GM23248 (cell line): ENCODE results near the gene DYNLT1. TPM values are rescaled to one million over a fixed set of nuclear protein-coding genes. Genes with fewer than 3 reads are reported as not detected.

Experiments used
- DNase-seq: peaks from one replicate; pipeline ENCODE4 v3.0.0-alpha.2; 2015
- H2AFZ ChIP-seq: fragments of 200-600 bp; sonication (generic); 2 replicates; pipeline ENCODE4 v1.6.1; 2016; ENCODE audit warnings: antibody characterized with exemption
- H3F3A ChIP-seq: fragments of 200-600 bp; sonication (generic); 2 replicates; pipeline ENCODE4 v1.6.1; 2016; ENCODE audit warnings: mild to moderate bottlenecking, antibody characterized with exemption, mixed run types; ENCODE audit not compliant: insufficient read depth
- H3K27ac ChIP-seq: fragments of 200-600 bp; sonication (generic); 2 replicates; pipeline ENCODE4 v1.5.1; 2016; ENCODE audit warnings: mild to moderate bottlenecking
- H3K27me3 ChIP-seq: fragments of 200-600 bp; sonication (generic); replicated peaks from 2 replicates; pipeline ENCODE4 v1.6.1; 2016; ENCODE audit warnings: mild to moderate bottlenecking; ENCODE audit not compliant: insufficient read depth
- H3K36me3 ChIP-seq: fragments of 200-600 bp; sonication (generic); 2 replicates; pipeline ENCODE4 v1.6.1; 2016; ENCODE audit warnings: low read depth, mild to moderate bottlenecking
- H3K4me1 ChIP-seq: fragments of 200-600 bp; sonication (generic); 2 replicates; pipeline ENCODE4 v1.6.1; 2016; ENCODE audit warnings: mild to moderate bottlenecking; ENCODE audit not compliant: insufficient read depth
- H3K4me2 ChIP-seq: fragments of 200-600 bp; sonication (generic); one replicate; pipeline ENCODE4 v1.6.1; 2016; ENCODE audit warnings: mild to moderate bottlenecking; ENCODE audit not compliant: unreplicated experiment
- H3K4me3 ChIP-seq: fragments of 200-600 bp; sonication (generic); 2 replicates; pipeline ENCODE4 v1.5.1; 2016; ENCODE audit warnings: mild to moderate bottlenecking
- H3K79me2 ChIP-seq: fragments of 200-600 bp; sonication (generic); 2 replicates; pipeline ENCODE4 v1.6.1; 2016; ENCODE audit warnings: mild to moderate bottlenecking; ENCODE audit not compliant: insufficient read depth
- H3K9ac ChIP-seq: fragments of 200-600 bp; sonication (generic); 2 replicates; pipeline ENCODE4 v1.6.1; 2016; ENCODE audit warnings: mild to moderate bottlenecking
- H3K9me2 ChIP-seq: fragments of 200-600 bp; sonication (generic); 2 replicates; pipeline ENCODE4 v1.6.1; 2016; ENCODE audit warnings: mixed run types, mild to moderate bottlenecking, moderate library complexity; ENCODE audit not compliant: insufficient read depth
- H3K9me3 ChIP-seq: fragments of 200-600 bp; sonication (generic); one replicate; pipeline ENCODE4 v1.6.1; 2017; ENCODE audit warnings: low read depth
- H4K20me1 ChIP-seq: fragments of 200-600 bp; sonication (generic); 2 replicates; pipeline ENCODE4 v1.6.0; 2016; ENCODE audit not compliant: insufficient read depth
- EZH2 ChIP-seq: fragments of 200-600 bp; sonication (generic); IDR thresholded peaks from 2 replicates; pipeline ENCODE4 v1.6.1; 2018; ENCODE audit warnings: antibody characterized with exemption, mild to moderate bottlenecking; ENCODE audit not compliant: insufficient read depth, poor library complexity, severe bottlenecking
- EZH2phosphoT487 ChIP-seq: fragments of 200-600 bp; sonication (generic); IDR thresholded peaks from 2 replicates; pipeline ENCODE4 v1.6.1; 2018; ENCODE audit warnings: antibody characterized with exemption, moderate library complexity, mild to moderate bottlenecking, low read depth; ENCODE audit not compliant: insufficient read depth
- WGBS, 2 experiments: methylation state at CpG; one replicate each; pipeline ENCODE4 v1.1.6; 2015 to 2017; ENCODE audit warnings: low lambda C conversion rate in 2 of 2, low coverage in 1 of 2; ENCODE audit errors: missing lambda C conversion rate in 2 of 2; 5-methylcytosine and 5-hydroxymethylcytosine counted together
- in situ Hi-C: fragments of 300-500 bp; cut with MboI; formaldehyde crosslinking; loops from 2 replicates; pipeline ENCODE4 v1.15.0; 2020
- polyA plus RNA-seq: library from polyadenylated mRNA; unstranded; fragments of >200 nt; fragmentation: Nextera tagmentation; extraction: Ambion mirVana; gene quantifications from 2 replicates; pipeline ENCODE4 v1.2.1, GENCODE V29; 2016
- total RNA-seq: library from RNA; depleted of rRNA; stranded (reverse); fragments of >200 nt; shearing (Covaris generic); gene quantifications from 2 replicates; pipeline ENCODE4 v1.2.3, GENCODE V29; 2014

The DYNLT1 gene
- total and polyA plus RNA-seq, 2 experiments from 2014 or later: 79.7 to 368 TPM

- Histone ChIP-seq H3K9ac (no peak overlapping the region), H3K79me2 (peaks cover 17% of the 10 kb centered on the region), H2AFZ (no peak overlapping the region), H3K27ac (no peak overlapping the region), H3K4me1 (no peaks in the 10 kb centered on the region), H3K4me2 (no peak overlapping the region), H3K4me3 (no peak overlapping the region), H3K36me3 (peaks cover 20% of the 10 kb centered on the region), H3F3A (no peaks in the 10 kb centered on the region), H3K27me3 (no peaks in the 10 kb centered on the region), H3K9me2 (no peaks in the 10 kb centered on the region), H3K9me3 (no peaks in the 10 kb centered on the region), H4K20me1 (no peaks in the 10 kb centered on the region)
- WGBS, 2 experiments: 93 to 96% methylated on average over 4 of the region's 4 CpGs
- TF ChIP-seq EZH2phosphoT487: no peak
- no peak for TF ChIP-seq EZH2
- DNase-seq: no peak
- in situ Hi-C loops: no loop called here
Observed at GRCh38 chr6:158597565-158597964, 47.0 kb downstream of the DYNLT1 start.

- Histone ChIP-seq H3K9me2 (no peaks in the 10 kb centered on the region), H2AFZ (no peak overlapping the region), H3K4me2 (no peak overlapping the region), H3K36me3 (peaks cover 24% of the 10 kb centered on the region), H3K4me1 (no peaks in the 10 kb centered on the region), H3K9me3 (no peaks in the 10 kb centered on the region), H4K20me1 (no peaks in the 10 kb centered on the region), H3K4me3 (no peak overlapping the region), H3K27ac (no peak overlapping the region), H3K27me3 (no peaks in the 10 kb centered on the region), H3F3A (no peaks in the 10 kb centered on the region), H3K79me2 (peaks cover 9% of the 10 kb centered on the region), H3K9ac (no peak overlapping the region)
- WGBS, 2 experiments: 74 to 82% methylated on average over 6 of the region's 6 CpGs
- in situ Hi-C loops: no loop called here
- TF ChIP-seq EZH2phosphoT487 (no peak), EZH2 (no peak)
- no peak for DNase-seq
Observed at GRCh38 chr6:158596861-158597260, 47.7 kb downstream of the DYNLT1 start.

DNA sequence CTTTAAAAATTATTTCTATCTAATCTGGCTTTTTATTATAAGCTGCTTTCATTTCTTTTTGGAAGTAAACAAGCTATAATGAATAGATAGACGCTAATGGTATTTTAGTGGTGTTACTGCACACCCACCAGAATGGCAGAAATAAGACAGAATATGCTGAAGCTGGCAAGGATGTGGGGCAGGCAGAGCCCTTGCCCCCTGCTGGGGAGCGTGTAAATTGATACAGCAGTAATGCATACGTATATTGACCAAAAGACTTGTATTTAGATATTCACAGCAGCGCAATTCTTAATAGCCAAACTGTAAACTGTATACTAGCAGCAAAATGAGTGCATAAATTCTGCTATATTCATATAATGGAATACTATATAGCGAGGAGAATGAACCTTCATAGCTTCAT, 49.3 kb downstream of the DYNLT1 start:
- peak; percentile 35 for DNase-seq
- no peak for TF ChIP-seq EZH2
- no peak for TF ChIP-seq EZH2phosphoT487
- Histone ChIP-seq H4K20me1 (no peaks in the 10 kb centered on the region), H3K27me3 (no peaks in the 10 kb centered on the region), H3F3A (no peaks in the 10 kb centered on the region), H3K36me3 (peaks cover 27% of the 10 kb centered on the region), H2AFZ (no peak overlapping the region), H3K79me2 (no peaks in the 10 kb centered on the region), H3K27ac (no peak overlapping the region), H3K4me1 (no peaks in the 10 kb centered on the region), H3K4me3 (no peak overlapping the region), H3K9ac (no peak overlapping the region), H3K9me3 (no peaks in the 10 kb centered on the region), H3K9me2 (no peaks in the 10 kb centered on the region), H3K4me2 (no peak overlapping the region)
- in situ Hi-C loops: no loop called here
- WGBS, 2 experiments: 92% methylated on average over 5 of the region's 5 CpGs

GRCh38 chr6:158593670-158594069, 50.9 kb downstream of the DYNLT1 start:
- Histone ChIP-seq H3K4me2 (no peak overlapping the region), H3K27ac (no peak overlapping the region), H3K4me3 (no peak overlapping the region), H3K4me1 (no peaks in the 10 kb centered on the region), H3K9me2 (no peaks in the 10 kb centered on the region), H3K79me2 (no peaks in the 10 kb centered on the region), H3F3A (no peaks in the 10 kb centered on the region), H3K9me3 (no peaks in the 10 kb centered on the region), H3K36me3 (peaks cover 29% of the 10 kb centered on the region), H3K9ac (no peak overlapping the region), H4K20me1 (no peaks in the 10 kb centered on the region), H3K27me3 (no peaks in the 10 kb centered on the region), H2AFZ (no peak overlapping the region)
- 97 to 98% methylated on average over 3 of the region's 3 CpGs for WGBS, 2 experiments
- TF ChIP-seq EZH2phosphoT487 (no peak), EZH2 (no peak)
- no peak for DNase-seq
- in situ Hi-C loops: no loop called here

GRCh38 chr6:158591810-158592209, 52.7 kb downstream of the DYNLT1 start:
- no peaks in the 10 kb centered on the region for H3K27me3 ChIP-seq
- H3K36me3 ChIP-seq: peaks cover 38% of the 10 kb centered on the region
- no peak for TF ChIP-seq EZH2
- no peak for TF ChIP-seq EZH2phosphoT487
- H4K20me1 ChIP-seq: no peaks in the 10 kb centered on the region
- no peak overlapping the region for H3K4me3 ChIP-seq
- H3F3A ChIP-seq: no peaks in the 10 kb centered on the region
- no peak overlapping the region for H3K27ac ChIP-seq
- no peaks in the 10 kb centered on the region for H3K79me2 ChIP-seq
- 85 to 91% methylated on average over 4 of the region's 4 CpGs for WGBS, 2 experiments
- no peaks in the 10 kb centered on the region for H3K9me2 ChIP-seq
- no peak overlapping the region for H3K9ac ChIP-seq
- in situ Hi-C loops: no loop called here
- no peak for DNase-seq
- no peak overlapping the region for H2AFZ ChIP-seq
- no peak overlapping the region for H3K4me2 ChIP-seq
- no peaks in the 10 kb centered on the region for H3K4me1 ChIP-seq
- no peaks in the 10 kb centered on the region for H3K9me3 ChIP-seq
